Stimulated activated CD8-positive, alpha-beta memory T cell treated with anti-CD3 and anti-CD28 coated beads, Interleukin-15, amount 100 ng/mL, for 48 hours (primary cell): ENCODE results near the gene AIPL1.
"Not testable (repeated sequence)": the region's sequence is repeated elsewhere in the genome, so short reads cannot be mapped to it uniquely, and the experiment has no call there.

Experiments
- DNase-seq, 2 donors: peaks; one replicate each; pipeline ENCODE4 v3.0.0-alpha.2; 2020; ENCODE audit warnings: low read depth in 2 of 2

Gene AIPL1

GRCh38 chr17:6435051-6435450 lies at the start of gene AIPL1:
Gene AIPL1, minus strand, starts transcription at chr17:6435121. Its CDS starts 17 bp downstream, at chr17:6435104.
- DNase-seq, result no peak

- no peak for DNase-seq
Measured at GRCh38 chr17:6483507-6483906, 48.6 kb upstream of the AIPL1 start.

DNA sequence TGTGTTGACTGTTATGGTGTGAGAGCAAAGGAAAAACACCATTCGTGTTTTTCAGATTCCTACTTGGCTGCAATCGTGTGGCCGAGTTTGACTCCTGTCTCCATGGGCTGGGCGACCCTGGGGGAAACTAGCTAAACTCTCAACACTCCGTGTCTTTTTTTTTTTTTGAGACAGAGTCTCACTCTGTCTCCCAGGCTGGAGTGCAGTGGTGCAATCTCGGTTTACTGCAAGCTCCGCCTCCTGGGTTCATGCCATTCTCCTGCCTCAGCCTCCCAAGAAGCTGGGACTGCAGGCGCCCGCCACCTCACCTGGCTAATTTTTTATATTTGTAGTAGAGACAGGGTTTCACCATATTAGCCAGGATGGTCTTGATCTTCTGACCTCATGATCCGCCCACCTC lies 47.9 kb upstream of the AIPL1 start:
- DNase-seq, result not testable (repeated sequence)

- no peak for DNase-seq
Measured at GRCh38 chr17:6482105-6482455, 47.2 kb upstream of the AIPL1 start.

DNA sequence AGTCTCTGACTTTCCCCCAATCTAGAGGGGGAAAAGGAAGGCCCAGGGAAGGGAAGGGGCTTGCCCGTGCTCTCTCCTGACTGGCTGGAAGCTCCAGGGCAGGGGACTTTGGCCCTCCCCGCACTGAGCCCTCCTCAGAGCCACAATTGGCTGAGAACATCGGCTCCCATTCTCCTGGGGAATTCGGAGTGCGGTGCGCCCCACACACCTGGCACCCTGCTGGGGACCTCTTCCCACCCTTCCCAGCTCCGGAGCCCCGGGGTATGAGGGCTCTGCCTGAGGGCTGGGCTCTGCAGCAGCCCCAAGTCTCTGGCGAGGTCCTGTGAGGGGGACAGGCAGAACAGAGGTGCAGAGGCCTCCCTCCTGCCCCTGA lies 45.4 kb upstream of the AIPL1 start:
- no peak for DNase-seq

DNA sequence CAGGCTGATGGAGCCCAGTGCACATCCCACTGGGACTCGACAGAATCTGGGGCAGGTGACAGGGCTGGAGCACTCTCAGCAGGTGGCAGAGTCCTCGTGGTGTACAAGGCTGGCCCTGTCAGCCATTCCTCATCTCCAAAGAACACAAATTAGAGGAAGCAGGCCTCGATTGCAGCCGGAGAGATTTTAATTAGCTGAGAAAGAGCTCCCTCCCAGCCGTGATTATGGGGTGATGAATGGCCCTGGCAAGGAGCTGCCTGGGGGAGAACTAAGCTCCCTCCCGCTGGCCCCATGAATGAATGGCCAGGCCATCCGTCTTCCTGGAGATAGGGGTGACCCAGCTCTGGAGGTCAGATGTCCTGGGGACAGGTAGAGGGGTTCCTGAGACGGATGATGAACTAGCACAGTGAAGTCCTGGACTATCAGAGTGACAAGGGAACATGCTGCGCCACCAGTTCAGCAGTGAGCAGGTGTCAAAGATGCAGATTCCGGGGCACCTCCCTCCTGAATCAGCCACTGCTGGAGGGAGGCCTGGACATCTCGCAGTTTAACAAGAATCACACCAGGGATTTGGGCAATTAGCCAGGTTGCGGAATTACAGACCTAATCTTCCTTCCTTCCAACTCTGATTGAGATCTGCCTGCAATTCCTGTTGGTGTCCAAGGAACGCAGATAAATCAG lies 44.8 kb upstream of the AIPL1 start:
- no peak for DNase-seq

GRCh38 chr17:6478486-6478885 lies 43.6 kb upstream of the AIPL1 start:
- DNase-seq, result no peak

- no peak for DNase-seq
Measured at GRCh38 chr17:6477831-6478383, 43.0 kb upstream of the AIPL1 start.

- no peak for DNase-seq
Measured at GRCh38 chr17:6476810-6477179, 41.9 kb upstream of the AIPL1 start.

DNA sequence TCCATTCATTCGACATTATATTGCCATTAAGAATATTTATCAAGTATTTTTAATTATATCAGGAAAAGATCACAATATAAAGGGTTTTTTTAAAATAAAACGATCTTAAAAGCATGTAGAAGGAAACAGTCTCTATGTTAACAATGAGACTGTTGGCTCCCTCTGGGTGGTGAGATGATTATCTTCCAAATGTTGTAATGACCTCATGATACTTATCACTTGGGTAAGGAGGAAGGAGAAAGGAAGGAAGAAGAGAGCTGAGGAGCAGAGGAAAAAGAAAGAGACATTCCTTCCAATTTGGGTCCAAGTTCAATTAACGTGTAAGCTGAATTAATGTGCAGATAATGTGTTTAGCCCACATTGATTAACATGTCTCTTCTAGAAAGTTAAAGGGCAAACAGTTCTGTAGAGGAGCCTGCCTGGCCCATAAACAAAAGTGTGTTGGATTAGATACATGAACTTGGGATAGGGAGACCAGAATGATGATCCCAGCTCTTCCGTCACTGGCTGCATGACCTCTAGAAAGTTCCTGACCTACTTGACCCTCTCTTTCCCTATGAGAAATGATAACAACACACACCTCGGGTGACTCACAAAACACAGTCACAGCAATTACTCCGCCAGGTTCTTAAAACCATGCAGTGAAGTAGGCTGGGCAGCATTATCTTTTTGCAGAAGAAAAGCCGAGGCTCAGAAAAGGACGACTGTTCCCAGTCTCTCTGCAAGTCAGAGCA lies 41.3 kb upstream of the AIPL1 start:
- no peak for DNase-seq

GRCh38 chr17:6475411-6475810 lies 40.5 kb upstream of the AIPL1 start:
- no peak for DNase-seq

DNA sequence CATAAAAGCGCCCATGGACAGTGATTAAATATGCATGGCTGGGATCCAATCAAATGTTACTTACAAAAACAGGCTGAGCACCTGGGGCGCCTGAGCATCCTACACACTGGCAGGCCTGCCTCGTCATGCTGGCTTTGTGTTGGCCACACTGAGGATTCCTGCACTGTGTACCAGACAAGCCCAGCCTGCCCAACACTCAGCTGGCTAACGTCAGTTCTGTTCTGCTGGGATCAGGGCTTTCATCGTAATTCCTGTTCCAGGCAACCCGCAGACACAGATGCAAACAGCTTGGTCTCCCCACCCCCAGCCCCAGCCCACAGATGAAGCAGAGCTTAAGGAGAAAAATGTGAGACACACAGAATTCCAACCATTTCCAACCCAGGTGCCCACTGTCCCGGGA lies 40.0 kb upstream of the AIPL1 start:
- DNase-seq, result no peak

- no peak for DNase-seq
Measured at GRCh38 chr17:6474376-6474775, 39.5 kb upstream of the AIPL1 start.

GRCh38 chr17:6473128-6473767 lies 38.3 kb upstream of the AIPL1 start:
- DNase-seq, result peak in 1 of 2 donors; percentile 37

- no peak for DNase-seq
Measured at GRCh38 chr17:6472517-6472916, 37.6 kb upstream of the AIPL1 start.

- no peak for DNase-seq
Measured at GRCh38 chr17:6471531-6472465, 36.9 kb upstream of the AIPL1 start.

DNA sequence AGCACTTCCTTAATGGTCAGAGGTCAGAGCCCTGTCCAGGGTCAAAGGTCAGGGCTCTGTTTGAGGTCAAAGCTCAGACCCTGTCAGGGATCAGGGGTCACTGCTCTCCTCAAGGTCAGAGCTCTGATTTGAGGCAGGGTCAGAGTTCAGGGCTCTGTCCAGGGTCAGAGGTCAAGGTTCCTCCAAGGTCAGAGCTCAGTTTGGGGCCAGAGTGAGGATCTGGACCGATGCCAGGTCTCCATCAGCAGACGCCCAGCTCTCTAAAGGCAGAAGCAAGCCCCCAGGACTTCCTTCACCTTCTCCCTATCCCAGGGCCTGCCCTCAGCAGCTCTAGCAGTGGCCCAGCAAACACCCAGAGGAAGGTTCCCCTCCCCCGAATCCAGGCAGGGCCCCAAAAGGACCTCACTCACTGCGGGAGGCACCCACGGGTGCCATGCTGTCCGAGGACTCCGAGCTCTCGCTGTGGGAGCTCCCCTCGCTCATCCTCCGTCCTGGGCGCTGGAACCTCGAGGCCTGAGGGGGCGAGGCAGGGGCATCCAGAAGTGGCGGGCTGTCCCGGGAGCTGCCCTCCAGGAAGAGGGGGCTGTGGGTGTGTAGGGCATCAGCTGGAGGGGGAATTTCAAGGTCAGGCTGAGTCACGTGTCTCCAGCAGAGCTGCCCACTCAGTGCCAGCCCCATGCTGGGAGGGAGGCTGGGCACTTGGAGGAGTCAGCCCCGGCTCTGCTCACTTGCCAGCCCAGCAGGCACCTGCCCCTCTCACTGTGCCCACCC lies 36.0 kb upstream of the AIPL1 start:
- no peak for DNase-seq

DNA sequence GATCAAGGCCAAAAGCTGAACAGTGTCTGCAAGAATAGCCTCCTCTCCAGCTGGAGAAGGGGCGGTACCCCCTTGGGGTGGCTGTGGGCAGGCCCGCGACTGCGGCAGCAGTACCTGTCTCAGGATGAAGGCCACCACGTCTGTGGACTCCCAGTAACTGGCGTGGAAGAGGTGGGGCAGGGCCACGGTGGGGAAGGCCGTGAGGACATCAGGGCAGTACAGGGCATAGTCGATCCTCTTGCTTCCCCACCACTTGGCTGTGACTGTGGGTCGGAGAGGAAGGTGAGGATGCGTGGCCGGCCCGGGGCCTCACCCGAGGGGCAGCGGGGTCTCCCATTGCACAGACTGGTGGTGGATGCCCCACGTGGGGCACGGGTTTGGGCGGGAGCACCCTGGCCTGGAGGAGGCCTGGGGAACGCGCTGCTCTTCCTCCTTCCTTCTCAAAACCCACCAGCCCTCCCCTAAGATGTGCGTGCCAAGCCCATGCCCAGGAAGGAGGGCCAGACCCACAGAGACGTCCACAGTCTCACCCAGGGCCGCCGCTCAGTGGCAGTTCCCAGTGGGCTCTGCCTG lies 35.3 kb upstream of the AIPL1 start:
- DNase-seq, result no peak

GRCh38 chr17:6468051-6468790 lies 33.3 kb upstream of the AIPL1 start:
- no peak for DNase-seq

- no peak for DNase-seq
Measured at GRCh38 chr17:6467567-6467966, 32.6 kb upstream of the AIPL1 start.
